A673 (cell line): ENCODE measurements around the gene MOCS1. TPM values are rescaled to one million over a fixed set of nuclear protein-coding genes. Genes with fewer than 3 reads are reported as not detected.

Experiments used
- BruUV-seq: library from RNA; stranded (reverse); fragments of 400-500 nt; replicated peaks from 2 replicates; lab custom pipeline; 2021; lab: Mats Ljungman, UMichigan
- CTCF ChIA-PET: fragments of 300-600 bp; sonication (Branson Sonifier 250); formaldehyde crosslinking; loops from one replicate; lab custom pipeline; 2022; ENCODE audit warnings: antibody characterized with exemption; lab: Charles Lee
- POLR2A ChIA-PET: fragments of 300-600 bp; sonication (Branson Sonifier 250); formaldehyde crosslinking; loops from one replicate; lab custom pipeline; 2022; ENCODE audit warnings: antibody characterized with exemption; ENCODE audit not compliant: low non-redundant PET; lab: Charles Lee
- DNase-seq: peaks from one replicate; pipeline ENCODE4 v3.0.0-alpha.2; 2015; ENCODE audit warnings: low spot score
- H3K27ac ChIP-seq: fragments of 200-600 bp; sonication (generic); 2 replicates; pipeline ENCODE4 v1.5.1; 2016; ENCODE audit warnings: mixed run types, low read depth, mild to moderate bottlenecking, mixed read lengths, antibody characterized with exemption, low read length; ENCODE audit not compliant: poor library complexity, severe bottlenecking
- H3K27me3 ChIP-seq: fragments of 200-600 bp; sonication (generic); replicated peaks from 2 replicates; pipeline ENCODE4 v1.6.1; 2017; ENCODE audit warnings: mixed run types, low read depth, mild to moderate bottlenecking, mixed read lengths, antibody characterized with exemption, low read length; ENCODE audit not compliant: insufficient read depth, poor library complexity
- H3K36me3 ChIP-seq: fragments of 200-600 bp; sonication (generic); 2 replicates; pipeline ENCODE4 v1.6.1; 2016; ENCODE audit warnings: mixed run types, mild to moderate bottlenecking, mixed read lengths, antibody characterized with exemption, low read length; ENCODE audit not compliant: insufficient read depth, poor library complexity, severe bottlenecking
- H3K4me1 ChIP-seq: fragments of 200-600 bp; sonication (generic); 2 replicates; pipeline ENCODE4 v1.6.1; 2017; ENCODE audit warnings: mixed run types, mild to moderate bottlenecking, mixed read lengths, antibody characterized with exemption, low read length; ENCODE audit not compliant: insufficient read depth, poor library complexity, severe bottlenecking
- H3K4me3 ChIP-seq: fragments of 200-600 bp; sonication (generic); 2 replicates; pipeline ENCODE4 v1.5.1; 2016; ENCODE audit warnings: low read depth, mixed run types, mild to moderate bottlenecking, mixed read lengths, low read length; ENCODE audit not compliant: poor library complexity, severe bottlenecking
- H3K9me3 ChIP-seq: fragments of 200-600 bp; sonication (generic); 2 replicates; pipeline ENCODE4 v1.6.1; 2016; ENCODE audit warnings: mixed run types, low read depth, mild to moderate bottlenecking, mixed read lengths, antibody characterized with exemption, low read length; ENCODE audit not compliant: poor library complexity, severe bottlenecking
- CTCF ChIP-seq: fragments of 300-800, 200-600 bp; sonication (generic); conservative IDR thresholded peaks from 2 replicates; pipeline ENCODE4 v1.5.1; 2017; ENCODE audit warnings: low read depth, mild to moderate bottlenecking, antibody characterized with exemption, low read length, moderate library complexity, mixed read lengths
- EZH2 ChIP-seq: fragments of 200-600 bp; sonication (generic); IDR thresholded peaks from 2 replicates; pipeline ENCODE4 v1.6.1; 2017; ENCODE audit warnings: borderline replicate concordance, low read depth, mild to moderate bottlenecking, mixed read lengths, antibody characterized with exemption, low read length; ENCODE audit not compliant: poor library complexity, severe bottlenecking
- intact Hi-C: fragments of 100-400 bp; cut with micrococcal nuclease; formaldehyde crosslinking; loops from one replicate; pipeline ENCODE4 v1.10.0; 2022; ENCODE audit not compliant: unreplicated experiment
- total RNA-seq: library from RNA; stranded (reverse); gene quantifications from 2 replicates; pipeline ENCODE4 v1.2.3, GENCODE V29; 2021

Gene MOCS1
- total RNA-seq, 1 experiment from 2014 or later: 2.5 TPM

- BruUV-seq: no TSS peak
- intact Hi-C loops: no loop called here
- ChIA-PET POLR2A (no interaction called here), CTCF (no interaction called here)
- Histone ChIP-seq H3K4me1 (no peaks in the 10 kb centered on the region), H3K36me3 (no peaks in the 10 kb centered on the region), H3K4me3 (no peak overlapping the region), H3K27me3 (peaks cover 4% of the 10 kb centered on the region), H3K27ac (no peak overlapping the region), H3K9me3 (no peaks in the 10 kb centered on the region)
- no peak for DNase-seq
- TF ChIP-seq CTCF (no peak), EZH2 (no peak)
Observed at GRCh38 chr6:39929039-39929732, 5.1 kb downstream of the MOCS1 start.

- Histone ChIP-seq H3K36me3 (no peaks in the 10 kb centered on the region), H3K4me1 (no peaks in the 10 kb centered on the region), H3K27ac (no peak overlapping the region), H3K9me3 (no peaks in the 10 kb centered on the region), H3K27me3 (no peaks in the 10 kb centered on the region), H3K4me3 (no peak overlapping the region)
- TF ChIP-seq EZH2 (no peak), CTCF (no peak)
- intact Hi-C loops: no loop called here
- no peak for DNase-seq
- ChIA-PET CTCF (no interaction called here), POLR2A (no interaction called here)
- BruUV-seq: no TSS peak
Observed at GRCh38 chr6:39927159-39927558, 7.1 kb downstream of the MOCS1 start.

- ChIA-PET POLR2A (no interaction called here), CTCF (no interaction called here)
- Histone ChIP-seq H3K9me3 (no peaks in the 10 kb centered on the region), H3K27me3 (no peaks in the 10 kb centered on the region), H3K4me1 (no peaks in the 10 kb centered on the region), H3K36me3 (no peaks in the 10 kb centered on the region), H3K4me3 (no peak overlapping the region), H3K27ac (no peak overlapping the region)
- TF ChIP-seq EZH2 (no peak), CTCF (no peak)
- intact Hi-C loops: no loop called here
- no peak for DNase-seq
- no TSS peak for BruUV-seq
Observed at GRCh38 chr6:39926668-39927067, 7.6 kb downstream of the MOCS1 start.
